CD14-positive monocyte (primary cell): ENCODE data around the gene PPP1R12B. TPM values are rescaled to one million over a fixed set of nuclear protein-coding genes. Genes with fewer than 3 reads are reported as not detected.
"Not testable (repeated sequence)": the region's sequence is repeated elsewhere in the genome, so short reads cannot be mapped to it uniquely, and the experiment has no call there.

ENCODE experiments used
- DNase-seq, 3 donors: peaks; one replicate each; pipeline ENCODE4 v3.0.0-alpha.2; 2011 to 2022
- H2AFZ ChIP-seq: 2 replicates; pipeline ENCODE4 v1.6.0; 2012; ENCODE audit warnings: mild to moderate bottlenecking, low read depth, low read length, inconsistent platforms; ENCODE audit not compliant: insufficient read depth, poor library complexity, severe bottlenecking
- H3K27ac ChIP-seq, 2 donors: 1 replicate in 1 of 2; 2 replicates in 1 of 2; pipeline ENCODE4 v1.5.1; 2012 to 2013; ENCODE audit warnings: low read length in 2 of 2, control low read depth in 1 of 2, inconsistent platforms in 1 of 2, low read depth in 1 of 2, mild to moderate bottlenecking in 1 of 2
- H3K27me3 ChIP-seq, 2 donors: one replicate each; pipeline versions ENCODE4 v1.6.0 to v1.6.1; 2011 to 2013; ENCODE audit warnings: low read length in 2 of 2; ENCODE audit not compliant: control insufficient read depth in 2 of 2, insufficient read depth in 2 of 2
- H3K36me3 ChIP-seq, 2 donors: replicated peaks in 1 of 2; 1 replicate in 1 of 2; 2 replicates in 1 of 2; pipeline versions ENCODE4 v1.5.1 to v1.6.1; 2012 to 2013; ENCODE audit warnings: low read length in 2 of 2, control low read depth in 1 of 2, inconsistent platforms in 1 of 2, mild to moderate bottlenecking in 1 of 2; ENCODE audit not compliant: insufficient read depth in 2 of 2, control insufficient read depth in 1 of 2
- H3K4me1 ChIP-seq, 2 donors: 1 replicate in 1 of 2; 2 replicates in 1 of 2; pipeline versions ENCODE4 v1.5.1 to v1.6.1; 2012 to 2013; ENCODE audit warnings: low read length in 2 of 2, control low read depth in 1 of 2, inconsistent platforms in 1 of 2, mild to moderate bottlenecking in 1 of 2, moderate library complexity in 1 of 2; ENCODE audit not compliant: insufficient read depth in 2 of 2, control insufficient read depth in 1 of 2
- H3K4me2 ChIP-seq: replicated peaks from 2 replicates; pipeline ENCODE3; 2012; ENCODE audit warnings: low read length, moderate library complexity, mild to moderate bottlenecking; ENCODE audit not compliant: poor library complexity, severe bottlenecking; ENCODE audit errors: extremely low read depth
- H3K4me3 ChIP-seq, 3 experiments: fragments of 200-600 bp in 1 of 3; sonication (generic) in 1 of 3; replicated peaks in 1 of 3; 1 replicate in 2 of 3; 2 replicates in 1 of 3; pipeline ENCODE4 v1.5.1; 2011 to 2013; ENCODE audit warnings: low read length in 3 of 3, mild to moderate bottlenecking in 3 of 3, control low read depth in 2 of 3, low read depth in 2 of 3, inconsistent platforms in 1 of 3, moderate library complexity in 1 of 3
- H3K79me2 ChIP-seq: 2 replicates; pipeline ENCODE4 v1.6.0; 2012; ENCODE audit warnings: mild to moderate bottlenecking, control low read depth, inconsistent platforms, low read length, moderate library complexity; ENCODE audit not compliant: insufficient read depth
- H3K9ac ChIP-seq: 2 replicates; pipeline ENCODE4 v1.6.0; 2017; ENCODE audit warnings: low read length, mild to moderate bottlenecking; ENCODE audit not compliant: insufficient read depth, poor library complexity, severe bottlenecking
- H3K9me3 ChIP-seq, 2 donors: replicated peaks in 1 of 2; 1 replicate in 1 of 2; 2 replicates in 1 of 2; pipeline versions ENCODE4 v1.5.1 to v1.6.1; 2012 to 2013; ENCODE audit warnings: low read length in 2 of 2, control low read depth in 1 of 2; ENCODE audit not compliant: control insufficient read depth in 1 of 2, insufficient read depth in 1 of 2
- H4K20me1 ChIP-seq: 2 replicates; pipeline ENCODE4 v1.6.0; 2012; ENCODE audit warnings: mild to moderate bottlenecking, low read length, control low read depth, moderate library complexity; ENCODE audit not compliant: insufficient read depth
- H3K27ac Mint-ChIP-seq, 7 donors: one replicate each; pipeline ENCODE4 v1.8.0; 2020; ENCODE audit warnings: mild to moderate bottlenecking in 7 of 7, mixed read lengths in 7 of 7, moderate library complexity in 6 of 7, inconsistent platforms in 2 of 7
- H3K27me3 Mint-ChIP-seq, 3 donors: one replicate each; pipeline ENCODE4 v1.8.0; 2021 to 2022; ENCODE audit warnings: low read depth in 3 of 3, mild to moderate bottlenecking in 3 of 3, mixed read lengths in 3 of 3, moderate library complexity in 3 of 3, inconsistent platforms in 1 of 3
- H3K36me3 Mint-ChIP-seq, 2 donors: one replicate each; pipeline ENCODE4 v1.8.0; 2020; ENCODE audit warnings: mixed read lengths in 2 of 2, inconsistent platforms in 1 of 2, mild to moderate bottlenecking in 1 of 2
- H3K4me1 Mint-ChIP-seq: one replicate; pipeline ENCODE4 v1.8.0; 2020; ENCODE audit warnings: mild to moderate bottlenecking, mixed read lengths
- H3K4me3 Mint-ChIP-seq, 2 donors: one replicate each; pipeline ENCODE4 v1.8.0; 2020; ENCODE audit warnings: mild to moderate bottlenecking in 2 of 2, mixed read lengths in 2 of 2, moderate library complexity in 1 of 2
- H3K9me3 Mint-ChIP-seq, 7 donors: one replicate each; pipeline ENCODE4 v1.8.0; 2020 to 2022; ENCODE audit warnings: mixed read lengths in 7 of 7, mild to moderate bottlenecking in 6 of 7, moderate library complexity in 6 of 7, inconsistent platforms in 2 of 7
- WGBS: methylation state at CpG from one replicate; pipeline ENCODE4 v1.1.5; 2013; ENCODE audit warnings: missing lambda C conversion rate; ENCODE audit not compliant: insufficient coverage; 5-methylcytosine and 5-hydroxymethylcytosine counted together
- intact Hi-C, 2 donors: fragments of 100-400 bp; cut with micrococcal nuclease; formaldehyde crosslinking; loops; one replicate each; pipeline versions ENCODE4 v1.15.0 to v1.15.1; 2023
- polyA plus RNA-seq, 3 donors: library from polyadenylated mRNA; depleted of rRNA in 1 of 3; unstranded in 2 of 3; stranded (reverse) in 1 of 3; fragments of 300-500 nt in 2 of 3; fragments of >200 nt in 1 of 3; fragmentation: Illumina TruSeq in 2 of 3; gene quantifications; 1 replicate in 2 of 3; 2 replicates in 1 of 3; pipeline ENCODE4 v1.2.3, GENCODE V29; 2012 to 2021

Gene PPP1R12B
- polyA plus RNA-seq, 3 donors: 1.3 to 12.2 (median 1.7) TPM

- H3K79me2 ChIP-seq, H3K9ac ChIP-seq, intact Hi-C loops, H3K4me2 ChIP-seq, H3K4me3 Mint-ChIP-seq, DNase-seq, H3K27me3 Mint-ChIP-seq, H3K9me3 ChIP-seq, H3K4me1 ChIP-seq, H3K9me3 Mint-ChIP-seq, H3K4me3 ChIP-seq, H3K27ac Mint-ChIP-seq, H3K36me3 ChIP-seq, H2AFZ ChIP-seq, H3K27ac ChIP-seq, H3K27me3 ChIP-seq: not testable (repeated sequence)
- WGBS: no CpG with 5 or more reads among the region's 6 CpGs
- H4K20me1 ChIP-seq: peaks cover 23% of the 10 kb centered on the region
- Mint-ChIP-seq H3K36me3 (peaks cover 23 to 32% of the 10 kb centered on the region in 2 donors), H3K4me1 (peaks cover 13% of the 10 kb centered on the region)
These were observed 196.4 kb downstream of the PPP1R12B start for GRCh38 chr1:202544766-202545449.

GRCh38 chr1:202545647-202546303 is 197.3 kb downstream of the PPP1R12B start:
- H3K9me3 ChIP-seq, H3K9ac ChIP-seq, H3K4me3 ChIP-seq, DNase-seq, H3K27ac ChIP-seq, H2AFZ ChIP-seq, H3K4me2 ChIP-seq, H3K36me3 ChIP-seq, H3K4me1 Mint-ChIP-seq, H3K4me3 Mint-ChIP-seq, H3K9me3 Mint-ChIP-seq, H3K79me2 ChIP-seq, H3K27me3 ChIP-seq, H3K27me3 Mint-ChIP-seq, intact Hi-C loops, H3K27ac Mint-ChIP-seq, H3K4me1 ChIP-seq: not testable (repeated sequence)
- H4K20me1 ChIP-seq: peaks cover 20% of the 10 kb centered on the region
- H3K36me3 Mint-ChIP-seq: peaks cover 20 to 29% of the 10 kb centered on the region in 2 donors
- WGBS: 78% methylated on average over 3 of the region's 3 CpGs

- H3K4me3 Mint-ChIP-seq, DNase-seq, H3K4me3 ChIP-seq, H3K9me3 ChIP-seq, H3K27me3 ChIP-seq, H3K9me3 Mint-ChIP-seq, H3K36me3 ChIP-seq, intact Hi-C loops, H3K79me2 ChIP-seq, H3K27ac ChIP-seq, H3K27me3 Mint-ChIP-seq, H3K4me1 Mint-ChIP-seq, H3K9ac ChIP-seq, H3K27ac Mint-ChIP-seq, H3K4me2 ChIP-seq, H3K4me1 ChIP-seq, H2AFZ ChIP-seq: not testable (repeated sequence)
- H3K36me3 Mint-ChIP-seq: peaks cover 21 to 29% of the 10 kb centered on the region in 2 donors
- peaks cover 17% of the 10 kb centered on the region for H4K20me1 ChIP-seq
- 88% methylated on average over 2 of the region's 3 CpGs for WGBS
These were observed 197.9 kb downstream of the PPP1R12B start for GRCh38 chr1:202546377-202546776.

DNA sequence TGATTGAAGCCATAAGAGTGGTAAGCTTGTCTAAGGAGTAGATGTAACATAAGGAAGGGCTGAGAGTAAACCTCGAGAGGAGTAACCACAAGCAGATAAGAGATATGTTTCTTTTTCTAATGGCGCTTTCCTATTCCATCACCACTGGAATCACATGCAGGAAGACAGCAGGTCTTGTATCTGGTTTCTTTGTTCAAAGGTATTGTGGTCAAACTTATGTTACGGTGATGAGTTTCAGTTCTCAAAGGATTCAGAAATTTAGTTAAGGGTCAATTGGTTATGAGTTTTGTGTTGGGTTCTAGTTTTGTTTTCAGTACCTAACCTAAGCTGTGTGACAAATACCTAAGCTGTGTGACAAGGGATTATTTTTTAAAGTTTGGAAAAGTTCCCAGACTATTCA is 198.3 kb downstream of the PPP1R12B start:
- H3K9ac ChIP-seq, H3K9me3 ChIP-seq, H3K36me3 ChIP-seq, H3K4me3 ChIP-seq, H3K4me1 Mint-ChIP-seq, H3K27me3 ChIP-seq, DNase-seq, H3K4me2 ChIP-seq, H3K27me3 Mint-ChIP-seq, intact Hi-C loops, H3K4me3 Mint-ChIP-seq, H3K27ac Mint-ChIP-seq, H3K27ac ChIP-seq, H3K4me1 ChIP-seq, H2AFZ ChIP-seq, H3K9me3 Mint-ChIP-seq, H3K79me2 ChIP-seq: not testable (repeated sequence)
- no CpG with 5 or more reads among the region's 3 CpGs for WGBS
- H4K20me1 ChIP-seq: peaks cover 13% of the 10 kb centered on the region
- H3K36me3 Mint-ChIP-seq: peaks cover 23 to 30% of the 10 kb centered on the region in 2 donors
